K562 (cell line): ENCODE results near the gene TENT4B. TPM values are rescaled to one million over a fixed set of nuclear protein-coding genes. Genes with fewer than 3 reads are reported as not detected.

Experiments
- AFF1 ChIP-seq, 2 experiments: fragments of 450-650 bp; IDR thresholded peaks; 2 replicates each; pipeline ENCODE4 v1.6.1; 2018; ENCODE audit warnings: mild to moderate bottlenecking in 2 of 2, low read depth in 1 of 2; ENCODE audit not compliant: partially characterized antibody in 2 of 2
- COPS2 ChIP-seq: fragments of 450-650 bp; conservative IDR thresholded peaks from 2 replicates; pipeline ENCODE4 v1.6.1; 2016; ENCODE audit warnings: mild to moderate bottlenecking, moderate library complexity
- GATAD2B ChIP-seq: fragments of 450-650 bp; IDR thresholded peaks from 2 replicates; pipeline ENCODE4 v1.6.1; 2017; ENCODE audit warnings: mild to moderate bottlenecking, borderline replicate concordance
- IRF2 ChIP-seq: sonication (generic); formaldehyde crosslinking; IDR thresholded peaks from 2 replicates; pipeline ENCODE4 v1.8.1; 2022; ENCODE audit warnings: mild to moderate bottlenecking, missing genetic modification reagents
- PRDM10 ChIP-seq: fragments of 450-650 bp; IDR thresholded peaks from 2 replicates; pipeline ENCODE4 v1.6.1; 2018; ENCODE audit not compliant: partially characterized antibody
- TSHZ1 ChIP-seq: fragments of 250-450 bp; sonication (Bioruptor Pico); IDR thresholded peaks from 2 replicates; pipeline ENCODE4 v1.4.0; 2020; ENCODE audit warnings: mild to moderate bottlenecking, moderate library complexity
- polyA plus RNA-seq, 8 experiments: library from polyadenylated mRNA; depleted of rRNA in 4 of 8; stranded (reverse) in 5 of 8; unstranded in 3 of 8; fragments of >200 nt; fragmentation: Nextera tagmentation in 2 of 8; fragmentation: Illumina TruSeq in 1 of 8; extraction: Ambion mirVana in 2 of 8; extraction: Trizol in 1 of 8; gene quantifications; 2 replicates each; pipeline versions ENCODE4 v1.2.1 to v1.2.3, GENCODE V29; 2011 to 2014; ENCODE audit warnings: inconsistent platforms in 1 of 8, missing spikeins in 1 of 8
- total RNA-seq, 7 experiments: library from RNA; depleted of rRNA in 6 of 7; stranded (reverse); fragments of >200 nt in 6 of 7; fragmentation: Illumina TruSeq in 2 of 7; extraction: Trizol in 2 of 7; gene quantifications; 2 replicates each; pipeline versions ENCODE4 v1.2.1 to v1.2.3, GENCODE V29; 2011 to 2021; ENCODE audit warnings: low replicate concordance in 1 of 7

The TENT4B gene
- total and polyA plus RNA-seq, 9 of the 15 experiments (the other 6 are each of a cell fraction or from before 2014, with no cell fraction given): 5.2 to 8.4 (median 7.0) TPM

- no peak for TF ChIP-seq AFF1 (IDR thresholded peaks at IDR 0.05; ENCODE audit: low read depth in 1 of 2, partially characterized antibody in 2 of 2)
- no peak for TF ChIP-seq COPS2
- TF ChIP-seq TSHZ1 (CRISPR knock-in tag): no peak
- TF ChIP-seq PRDM10: peak; percentile 23
- no peak for TF ChIP-seq IRF2 (CRISPR knock-in tag)
- no peak for TF ChIP-seq GATAD2B
Measured at GRCh38 chr16:50235581-50235980, 82.5 kb downstream of the TENT4B start (continued).
